GM12878 (cell line): ENCODE measurements around the gene PLAC1. TPM values are rescaled to one million over a fixed set of nuclear protein-coding genes. Genes with fewer than 3 reads are reported as not detected.

Experiments
- ATAC-seq: fragments of 200-7000 bp; cut with Tn5 transposase; 3 replicates; pipeline ENCODE4 v1.9.1; 2020; ENCODE audit warnings: mild to moderate bottlenecking, moderate library complexity
- BruUV-seq: library from RNA; stranded (reverse); fragments of 400-500 nt; replicated peaks from 2 replicates; lab custom pipeline; 2021; lab: Mats Ljungman, UMichigan
- CTCF ChIA-PET: fragments of 300-600 bp; sonication (Branson Sonifier 250); formaldehyde crosslinking; extraction: SDS; loops from one replicate; lab custom pipeline; 2021; ENCODE audit warnings: inconsistent platforms; lab: Yijun Ruan, JAX
- POLR2A ChIA-PET: fragments of 350-600 bp; formaldehyde crosslinking; extraction: SDS; loops from one replicate; lab custom pipeline; 2021; ENCODE audit warnings: inconsistent platforms; lab: Charles Lee
- RAD21 ChIA-PET: fragments of 300-600 bp; sonication (Branson Sonifier 250); formaldehyde crosslinking; loops from one replicate; lab custom pipeline; 2023; ENCODE audit warnings: antibody characterized with exemption; ENCODE audit not compliant: unreplicated experiment; lab: Charles Lee
- SMC1A ChIA-PET: fragments of 300-600 bp; sonication (Branson Sonifier 250); formaldehyde crosslinking; loops from one replicate; lab custom pipeline; 2023; ENCODE audit not compliant: unreplicated experiment, uncharacterized antibody; lab: Charles Lee
- DNase-seq: peaks from one replicate; pipeline ENCODE4 v3.0.0-alpha.2; 2011; ENCODE audit warnings: low read depth, low spot score
- FAIRE-seq: peaks from 3 replicates; lab custom pipeline; 2011; peaks lifted over from hg19 to GRCh38; lab: Jason Lieb, UNC
- H2AFZ ChIP-seq: 2 replicates; pipeline ENCODE4 v1.6.0; 2011; ENCODE audit warnings: low read depth, low read length, control low read depth; ENCODE audit not compliant: control insufficient read depth
- H3K27ac ChIP-seq: 2 replicates; pipeline ENCODE4 v1.5.1; 2011; ENCODE audit warnings: control low read depth; ENCODE audit not compliant: control insufficient read depth, insufficient read depth
- H3K27me3 ChIP-seq, 2 experiments: replicated peaks in 1 of 2; 2 replicates each; pipeline versions ENCODE4 v1.6.0 to v1.6.1; 2011; ENCODE audit warnings: low read length in 1 of 2; ENCODE audit not compliant: control insufficient read depth in 2 of 2, insufficient read depth in 2 of 2
- H3K36me3 ChIP-seq, 2 experiments: 2 replicates each; pipeline ENCODE4 v1.5.1; 2011; ENCODE audit warnings: low read length in 1 of 2; ENCODE audit not compliant: control insufficient read depth in 2 of 2, insufficient read depth in 2 of 2
- H3K4me1 ChIP-seq: 2 replicates; pipeline ENCODE4 v1.6.1; 2011; ENCODE audit warnings: mild to moderate bottlenecking, low read length, moderate library complexity, mixed read lengths; ENCODE audit not compliant: control insufficient read depth, insufficient read depth
- H3K4me2 ChIP-seq: 2 replicates; pipeline ENCODE4 v1.6.0; 2011; ENCODE audit warnings: control low read depth; ENCODE audit not compliant: control insufficient read depth, insufficient read depth
- H3K4me3 ChIP-seq: fragments of 200-600 bp; sonication (generic); 2 replicates; pipeline ENCODE4 v1.5.1; 2016
- H3K79me2 ChIP-seq: 2 replicates; pipeline ENCODE4 v1.6.0; 2011; ENCODE audit warnings: low read length; ENCODE audit not compliant: control insufficient read depth, insufficient read depth
- H3K9ac ChIP-seq: 2 replicates; pipeline ENCODE4 v1.8.0; 2011; ENCODE audit warnings: low read length, control low read depth, mixed read lengths; ENCODE audit not compliant: control insufficient read depth, insufficient read depth
- H3K9me3 ChIP-seq: replicated peaks from 3 replicates; pipeline ENCODE4 v1.5.1; 2011; ENCODE audit warnings: mild to moderate bottlenecking, low read length; ENCODE audit not compliant: control insufficient read depth, insufficient read depth
- H4K20me1 ChIP-seq: 2 replicates; pipeline ENCODE4 v1.6.0; 2011; ENCODE audit not compliant: control insufficient read depth, insufficient read depth
- BHLHE40 ChIP-seq, 2 experiments: fragments of 450-650 bp in 1 of 2; IDR thresholded peaks; 2 replicates each; pipeline ENCODE4 v1.6.1; 2011 to 2017; ENCODE audit warnings: low read depth in 2 of 2, borderline replicate concordance in 1 of 2, improper control_type of control experiment in 1 of 2, low read length in 1 of 2, mild to moderate bottlenecking in 1 of 2
- ESRRA ChIP-seq: IDR thresholded peaks from 2 replicates; pipeline ENCODE4 v1.6.1; 2012; ENCODE audit warnings: mild to moderate bottlenecking, low read length, improper control_type of control experiment
- IRF4 ChIP-seq: IDR thresholded peaks from 2 replicates; pipeline ENCODE4 v1.6.1; 2011; ENCODE audit warnings: low read depth, low read length
- POLR2AphosphoS2 ChIP-seq: IDR thresholded peaks from 2 replicates; pipeline ENCODE4 v1.6.1; 2011; ENCODE audit warnings: low read depth, mild to moderate bottlenecking, low read length, improper control_type of control experiment, moderate library complexity
- SUZ12 ChIP-seq: fragments of 200-600 bp; sonication (generic); IDR thresholded peaks from one replicate; pipeline ENCODE4 v1.6.1; 2018; ENCODE audit warnings: antibody characterized with exemption, mild to moderate bottlenecking; ENCODE audit not compliant: unreplicated experiment
- WGBS: methylation state at CpG from one replicate; pipeline ENCODE4 v1.1.6; 2016; ENCODE audit warnings: low lambda C conversion rate; ENCODE audit not compliant: insufficient replicate concordance, insufficient coverage; ENCODE audit errors: missing lambda C conversion rate; 5-methylcytosine and 5-hydroxymethylcytosine counted together
- in situ Hi-C: fragments of 300-500 bp; cut with MboI; formaldehyde crosslinking; loops from 9 replicates; pipeline ENCODE4 v1.14.3; 2018; ENCODE audit warnings: mixed read lengths
- intact Hi-C: fragments of 100-400 bp; cut with micrococcal nuclease; formaldehyde crosslinking; loops from one replicate; pipeline ENCODE4 v1.14.2; 2022; ENCODE audit not compliant: unreplicated experiment
- polyA plus RNA-seq, 11 experiments: library from polyadenylated mRNA; depleted of rRNA in 4 of 11; unstranded in 6 of 11; stranded (reverse) in 5 of 11; fragments of >200 nt; fragmentation: Nextera tagmentation in 4 of 11; fragmentation: Illumina TruSeq in 1 of 11; extraction: Ambion mirVana in 4 of 11; extraction: Trizol in 1 of 11; gene quantifications; 1 replicate in 1 of 11; 2 replicates in 10 of 11; pipeline versions ENCODE4 v1.2.1 to v1.2.3, GENCODE V29; 2011 to 2016; ENCODE audit warnings: inconsistent platforms in 2 of 11, missing spikeins in 2 of 11, low read depth in 1 of 11
- total RNA-seq, 4 experiments: library from RNA; depleted of rRNA in 3 of 4; stranded (reverse); fragments of >200 nt in 3 of 4; fragmentation: Illumina TruSeq in 1 of 4; extraction: Trizol in 1 of 4; gene quantifications; 2 replicates each; pipeline versions ENCODE4 v1.2.1 to v1.2.3, GENCODE V29; 2013 to 2021
- TF ChIP-seq, protein P1 (sequence below): fragments of 450-650 bp; formaldehyde crosslinking; IDR thresholded peaks from 2 replicates; pipeline ENCODE4 v1.4.0; 2020; ENCODE audit warnings: mild to moderate bottlenecking, moderate library complexity
- TF ChIP-seq, protein P2 (sequence below): fragments of 450-650 bp; IDR thresholded peaks from 2 replicates; pipeline ENCODE4 v1.6.1; 2017; ENCODE audit warnings: mild to moderate bottlenecking, moderate library complexity
- TF ChIP-seq, protein P3 (sequence below): fragments of 450-650 bp; IDR thresholded peaks from 2 replicates; pipeline ENCODE4 v1.6.1; 2016; ENCODE audit warnings: mild to moderate bottlenecking
- TF ChIP-seq, protein P4 (sequence below): fragments of 450-650 bp; conservative IDR thresholded peaks from 2 replicates; pipeline ENCODE4 v1.6.1; 2017; ENCODE audit warnings: mild to moderate bottlenecking, moderate library complexity

PLAC1 gene
- total and polyA plus RNA-seq, 10 of the 15 experiments (the other 5 are each of a cell fraction or from before 2014, with no cell fraction given) = 0.05 to 0.42 (median 0.17) TPM; not detected in 5

DNA sequence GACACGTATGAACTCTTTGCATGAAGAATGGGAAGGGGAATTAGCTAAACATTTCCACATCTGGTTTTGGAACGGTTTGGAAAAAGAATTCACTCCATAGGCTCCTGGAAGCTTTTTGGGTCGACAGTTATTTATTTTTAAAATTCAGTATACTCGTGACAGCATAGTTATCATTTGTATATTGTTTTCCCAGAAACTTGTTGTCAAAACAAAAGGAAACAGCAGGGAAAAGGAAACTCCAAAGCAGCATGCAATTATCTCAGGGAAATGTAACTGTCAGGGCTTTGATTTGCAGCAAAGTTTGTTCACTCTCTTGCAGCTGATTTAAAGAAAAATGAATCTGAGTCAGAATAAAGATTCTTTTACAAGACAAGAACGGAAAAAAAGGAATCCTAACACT, 86.5 kb downstream of the PLAC1 start (continued):
- TF ChIP-seq BHLHE40 (IDR thresholded peaks at IDR 0.05; ENCODE audit: borderline replicate concordance in 1 of 2, low read depth in 2 of 2, low read length in 1 of 2) = no peak

DNA sequence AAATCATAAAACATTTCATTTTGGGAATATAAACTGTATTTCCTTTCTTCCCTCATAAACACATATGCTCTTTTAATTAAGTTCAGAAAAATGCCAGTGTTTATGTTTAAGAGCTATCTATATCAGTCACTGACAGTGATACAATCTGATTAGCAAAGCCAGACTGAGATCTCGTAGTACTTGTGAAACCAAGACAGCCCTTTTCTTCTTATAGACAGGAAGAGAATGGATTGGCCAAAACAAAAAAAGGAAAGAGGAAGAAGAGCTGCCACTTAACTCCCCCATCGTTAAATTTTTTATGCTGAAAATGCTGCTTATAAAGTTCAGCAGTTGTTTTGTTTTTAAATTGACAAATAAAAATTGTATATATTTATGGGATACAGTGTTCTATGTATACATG, 87.4 kb downstream of the PLAC1 start:
- in situ Hi-C loops = no loop called here
- ATAC-seq = peak; percentile 56; the same call in 2 of the 3 replicates
- no peaks in the 10 kb centered on the region for H3K79me2 ChIP-seq
- H3K36me3 ChIP-seq = no peaks in the 10 kb centered on the region
- no peaks in the 10 kb centered on the region for H4K20me1 ChIP-seq
- no peak overlapping the region for H3K27ac ChIP-seq
- intact Hi-C loops = no loop called here
- H3K4me3 ChIP-seq = no peak overlapping the region
- BruUV-seq = no TSS peak
- CTCF ChIA-PET = no interaction called here
- H2AFZ ChIP-seq = no peak overlapping the region
- DNase-seq = no peak
- no peak overlapping the region for H3K9ac ChIP-seq
- 17% methylated on average over 2 of the region's 2 CpGs for WGBS
- H3K9me3 ChIP-seq = no peaks in the 10 kb centered on the region
- FAIRE-seq = no peak
- POLR2A ChIA-PET = no interaction called here
- H3K4me1 ChIP-seq = no peaks in the 10 kb centered on the region
- SMC1A ChIA-PET = interaction anchor here (0.6 kb wide), 1 partner anchor 33 kb away, joined by 3 read pairs; no protein-coding TSS in a partner anchor
- no peaks in the 10 kb centered on the region for H3K27me3 ChIP-seq
- RAD21 ChIA-PET = no interaction called here
- no peak overlapping the region for H3K4me2 ChIP-seq
- TF ChIP-seq, protein P1, sequence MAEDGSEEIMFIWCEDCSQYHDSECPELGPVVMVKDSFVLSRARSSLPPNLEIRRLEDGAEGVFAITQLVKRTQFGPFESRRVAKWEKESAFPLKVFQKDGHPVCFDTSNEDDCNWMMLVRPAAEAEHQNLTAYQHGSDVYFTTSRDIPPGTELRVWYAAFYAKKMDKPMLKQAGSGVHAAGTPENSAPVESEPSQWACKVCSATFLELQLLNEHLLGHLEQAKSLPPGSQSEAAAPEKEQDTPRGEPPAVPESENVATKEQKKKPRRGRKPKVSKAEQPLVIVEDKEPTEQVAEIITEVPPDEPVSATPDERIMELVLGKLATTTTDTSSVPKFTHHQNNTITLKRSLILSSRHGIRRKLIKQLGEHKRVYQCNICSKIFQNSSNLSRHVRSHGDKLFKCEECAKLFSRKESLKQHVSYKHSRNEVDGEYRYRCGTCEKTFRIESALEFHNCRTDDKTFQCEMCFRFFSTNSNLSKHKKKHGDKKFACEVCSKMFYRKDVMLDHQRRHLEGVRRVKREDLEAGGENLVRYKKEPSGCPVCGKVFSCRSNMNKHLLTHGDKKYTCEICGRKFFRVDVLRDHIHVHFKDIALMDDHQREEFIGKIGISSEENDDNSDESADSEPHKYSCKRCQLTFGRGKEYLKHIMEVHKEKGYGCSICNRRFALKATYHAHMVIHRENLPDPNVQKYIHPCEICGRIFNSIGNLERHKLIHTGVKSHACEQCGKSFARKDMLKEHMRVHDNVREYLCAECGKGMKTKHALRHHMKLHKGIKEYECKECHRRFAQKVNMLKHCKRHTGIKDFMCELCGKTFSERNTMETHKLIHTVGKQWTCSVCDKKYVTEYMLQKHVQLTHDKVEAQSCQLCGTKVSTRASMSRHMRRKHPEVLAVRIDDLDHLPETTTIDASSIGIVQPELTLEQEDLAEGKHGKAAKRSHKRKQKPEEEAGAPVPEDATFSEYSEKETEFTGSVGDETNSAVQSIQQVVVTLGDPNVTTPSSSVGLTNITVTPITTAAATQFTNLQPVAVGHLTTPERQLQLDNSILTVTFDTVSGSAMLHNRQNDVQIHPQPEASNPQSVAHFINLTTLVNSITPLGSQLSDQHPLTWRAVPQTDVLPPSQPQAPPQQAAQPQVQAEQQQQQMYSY = no peak
- no peak for TF ChIP-seq ESRRA
- TF ChIP-seq, protein P2, sequence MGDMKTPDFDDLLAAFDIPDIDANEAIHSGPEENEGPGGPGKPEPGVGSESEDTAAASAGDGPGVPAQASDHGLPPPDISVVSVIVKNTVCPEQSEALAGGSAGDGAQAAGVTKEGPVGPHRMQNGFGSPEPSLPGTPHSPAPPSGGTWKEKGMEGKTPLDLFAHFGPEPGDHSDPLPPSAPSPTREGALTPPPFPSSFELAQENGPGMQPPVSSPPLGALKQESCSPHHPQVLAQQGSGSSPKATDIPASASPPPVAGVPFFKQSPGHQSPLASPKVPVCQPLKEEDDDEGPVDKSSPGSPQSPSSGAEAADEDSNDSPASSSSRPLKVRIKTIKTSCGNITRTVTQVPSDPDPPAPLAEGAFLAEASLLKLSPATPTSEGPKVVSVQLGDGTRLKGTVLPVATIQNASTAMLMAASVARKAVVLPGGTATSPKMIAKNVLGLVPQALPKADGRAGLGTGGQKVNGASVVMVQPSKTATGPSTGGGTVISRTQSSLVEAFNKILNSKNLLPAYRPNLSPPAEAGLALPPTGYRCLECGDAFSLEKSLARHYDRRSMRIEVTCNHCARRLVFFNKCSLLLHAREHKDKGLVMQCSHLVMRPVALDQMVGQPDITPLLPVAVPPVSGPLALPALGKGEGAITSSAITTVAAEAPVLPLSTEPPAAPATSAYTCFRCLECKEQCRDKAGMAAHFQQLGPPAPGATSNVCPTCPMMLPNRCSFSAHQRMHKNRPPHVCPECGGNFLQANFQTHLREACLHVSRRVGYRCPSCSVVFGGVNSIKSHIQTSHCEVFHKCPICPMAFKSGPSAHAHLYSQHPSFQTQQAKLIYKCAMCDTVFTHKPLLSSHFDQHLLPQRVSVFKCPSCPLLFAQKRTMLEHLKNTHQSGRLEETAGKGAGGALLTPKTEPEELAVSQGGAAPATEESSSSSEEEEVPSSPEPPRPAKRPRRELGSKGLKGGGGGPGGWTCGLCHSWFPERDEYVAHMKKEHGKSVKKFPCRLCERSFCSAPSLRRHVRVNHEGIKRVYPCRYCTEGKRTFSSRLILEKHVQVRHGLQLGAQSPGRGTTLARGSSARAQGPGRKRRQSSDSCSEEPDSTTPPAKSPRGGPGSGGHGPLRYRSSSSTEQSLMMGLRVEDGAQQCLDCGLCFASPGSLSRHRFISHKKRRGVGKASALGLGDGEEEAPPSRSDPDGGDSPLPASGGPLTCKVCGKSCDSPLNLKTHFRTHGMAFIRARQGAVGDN = no peak
- TF ChIP-seq IRF4 = no peak
- TF ChIP-seq, protein P3, sequence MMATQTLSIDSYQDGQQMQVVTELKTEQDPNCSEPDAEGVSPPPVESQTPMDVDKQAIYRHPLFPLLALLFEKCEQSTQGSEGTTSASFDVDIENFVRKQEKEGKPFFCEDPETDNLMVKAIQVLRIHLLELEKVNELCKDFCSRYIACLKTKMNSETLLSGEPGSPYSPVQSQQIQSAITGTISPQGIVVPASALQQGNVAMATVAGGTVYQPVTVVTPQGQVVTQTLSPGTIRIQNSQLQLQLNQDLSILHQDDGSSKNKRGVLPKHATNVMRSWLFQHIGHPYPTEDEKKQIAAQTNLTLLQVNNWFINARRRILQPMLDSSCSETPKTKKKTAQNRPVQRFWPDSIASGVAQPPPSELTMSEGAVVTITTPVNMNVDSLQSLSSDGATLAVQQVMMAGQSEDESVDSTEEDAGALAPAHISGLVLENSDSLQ = no peak
- no peak for TF ChIP-seq POLR2AphosphoS2
- TF ChIP-seq, protein P4, sequence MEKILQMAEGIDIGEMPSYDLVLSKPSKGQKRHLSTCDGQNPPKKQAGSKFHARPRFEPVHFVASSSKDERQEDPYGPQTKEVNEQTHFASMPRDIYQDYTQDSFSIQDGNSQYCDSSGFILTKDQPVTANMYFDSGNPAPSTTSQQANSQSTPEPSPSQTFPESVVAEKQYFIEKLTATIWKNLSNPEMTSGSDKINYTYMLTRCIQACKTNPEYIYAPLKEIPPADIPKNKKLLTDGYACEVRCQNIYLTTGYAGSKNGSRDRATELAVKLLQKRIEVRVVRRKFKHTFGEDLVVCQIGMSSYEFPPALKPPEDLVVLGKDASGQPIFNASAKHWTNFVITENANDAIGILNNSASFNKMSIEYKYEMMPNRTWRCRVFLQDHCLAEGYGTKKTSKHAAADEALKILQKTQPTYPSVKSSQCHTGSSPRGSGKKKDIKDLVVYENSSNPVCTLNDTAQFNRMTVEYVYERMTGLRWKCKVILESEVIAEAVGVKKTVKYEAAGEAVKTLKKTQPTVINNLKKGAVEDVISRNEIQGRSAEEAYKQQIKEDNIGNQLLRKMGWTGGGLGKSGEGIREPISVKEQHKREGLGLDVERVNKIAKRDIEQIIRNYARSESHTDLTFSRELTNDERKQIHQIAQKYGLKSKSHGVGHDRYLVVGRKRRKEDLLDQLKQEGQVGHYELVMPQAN = no peak
- no peak for TF ChIP-seq SUZ12
